HG03280 (cell line): Measurements from ENCODE around the gene SSC5D.
"Not testable (repeated sequence)": the region's sequence is repeated elsewhere in the genome, so short reads cannot be mapped to it uniquely, and the experiment has no call there.

Source experiments
- ATAC-seq: cut with Tn5 transposase; IDR thresholded peaks from one replicate; pipeline ENCODE4 v1.9.1; 2021; ENCODE audit warnings: mild to moderate bottlenecking, moderate library complexity; ENCODE audit not compliant: unreplicated experiment

SSC5D gene

DNA sequence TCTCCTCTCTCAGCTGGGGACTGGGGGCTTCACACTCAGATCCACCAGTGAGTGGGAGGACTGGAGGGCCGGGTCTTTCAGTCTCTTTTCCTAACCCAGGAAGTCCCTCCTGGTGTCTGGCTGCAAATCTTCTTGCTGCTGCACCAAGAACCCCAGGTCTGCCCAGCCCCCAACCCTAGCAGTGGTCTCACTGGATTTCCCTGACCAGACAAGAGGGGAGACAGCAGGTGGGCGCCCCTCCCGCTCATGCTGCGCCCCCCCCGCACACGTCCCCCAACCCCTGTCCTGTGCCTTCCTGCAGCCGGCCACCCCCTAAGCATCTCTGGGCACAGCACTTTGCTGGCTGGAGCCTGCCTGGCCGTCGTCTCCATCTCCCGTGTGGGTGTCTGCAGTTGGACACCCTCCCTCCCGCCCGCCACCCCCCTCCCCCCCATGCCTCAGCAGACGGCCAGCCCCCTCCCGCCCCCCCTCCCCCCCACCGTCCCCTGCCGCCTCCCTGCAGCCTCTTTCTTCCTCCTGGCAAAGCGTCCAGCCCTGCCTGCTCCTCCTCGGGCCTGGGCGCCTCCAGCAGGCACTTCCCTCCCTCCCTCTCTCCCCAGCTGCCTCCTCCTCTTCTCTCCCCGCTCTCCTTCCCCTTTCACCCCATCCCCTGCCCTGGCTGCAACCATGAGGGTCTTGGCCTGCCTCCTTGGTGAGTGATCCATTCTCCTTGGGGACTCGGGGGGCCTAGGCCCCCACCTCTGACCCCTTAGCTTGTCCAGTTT lies at the start of gene SSC5D:
SSC5D (plus strand) TSS at position 513 of the 764 bp plus-strand sequence; CDS start at position 667, 154 bp downstream.
- ATAC-seq, result no peak

- no peak for ATAC-seq
Measured at GRCh38 chr19:55439052-55439451, 49.2 kb upstream of the SSC5D start.

DNA sequence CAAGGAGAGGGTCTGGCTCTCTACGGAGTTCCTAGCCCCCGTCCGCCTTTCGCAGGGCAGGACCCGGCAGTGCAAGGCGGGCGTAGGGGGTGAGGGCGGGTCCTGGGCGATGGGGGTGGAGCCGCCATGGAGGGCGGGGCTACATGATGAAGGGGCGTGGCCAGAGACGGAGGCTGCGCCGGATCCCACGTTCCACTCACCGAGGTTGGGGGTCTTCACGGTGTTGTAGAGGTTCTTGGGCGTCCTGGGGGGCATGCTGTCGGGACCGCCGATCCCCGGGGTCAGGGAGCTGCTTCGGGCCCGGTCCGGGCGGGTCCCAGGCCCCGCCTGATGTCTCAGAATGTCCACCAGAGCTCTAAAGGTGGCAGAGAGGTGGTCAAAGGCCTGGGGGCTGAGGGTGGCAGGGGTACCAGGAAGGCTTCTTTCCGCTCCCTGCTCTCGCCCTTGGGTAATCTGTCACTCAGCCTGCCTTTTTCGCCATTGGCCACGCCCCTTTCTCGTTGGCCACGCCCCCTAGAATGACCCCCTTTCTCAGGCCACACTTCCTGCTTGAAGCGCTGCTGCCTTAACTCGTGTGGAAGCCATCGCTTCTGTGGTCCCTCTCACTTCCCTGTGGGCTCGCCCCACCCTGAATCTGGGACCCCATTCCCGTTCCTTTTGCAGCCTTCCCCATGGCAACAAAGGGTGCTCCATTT lies 47.7 kb upstream of the SSC5D start:
- ATAC-seq, result no peak

GRCh38 chr19:55441319-55441691 lies 46.9 kb upstream of the SSC5D start:
- ATAC-seq, result no peak

- ATAC-seq, result no peak
Measured at GRCh38 chr19:55441692-55442321, 46.4 kb upstream of the SSC5D start.

- ATAC-seq, result no peak
Measured at GRCh38 chr19:55442372-55442961, 45.8 kb upstream of the SSC5D start.

DNA sequence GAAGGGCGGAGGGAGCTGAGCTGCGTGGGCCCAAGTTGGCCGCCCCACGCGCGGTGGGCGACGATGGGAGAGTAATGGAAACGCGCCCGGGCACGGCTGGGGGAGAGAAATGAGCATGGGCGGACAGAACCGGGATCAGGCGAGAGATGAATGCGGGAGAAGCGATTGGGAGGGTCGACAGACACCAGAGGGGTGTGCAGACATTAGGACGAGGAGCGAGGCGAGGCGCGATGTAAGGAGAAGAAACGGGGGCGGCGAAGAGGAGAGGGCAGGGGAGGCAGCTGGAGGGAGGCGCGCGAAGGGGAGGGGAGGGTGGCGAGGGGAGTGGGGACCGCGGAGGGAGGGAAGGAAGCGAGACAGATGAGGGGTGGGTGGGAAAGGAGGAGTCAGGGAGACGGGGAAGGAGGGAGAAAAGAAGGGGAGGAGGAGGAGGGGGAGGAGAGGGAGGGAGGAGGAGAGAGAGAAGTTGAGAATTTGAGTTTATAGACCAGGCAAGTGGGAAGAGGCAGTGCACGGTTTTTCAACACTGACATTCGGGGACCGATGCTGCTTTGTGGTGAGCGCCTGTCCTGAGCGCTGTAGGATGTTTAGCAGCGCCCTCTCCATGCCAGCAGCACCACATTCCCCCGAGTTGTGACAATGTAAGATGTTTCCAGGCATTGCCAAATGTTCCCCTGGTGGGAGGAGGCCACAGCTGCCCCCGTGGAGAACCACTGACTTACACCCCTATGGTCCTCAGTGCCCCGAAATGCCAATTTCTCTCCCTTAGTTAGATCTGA lies 45.0 kb upstream of the SSC5D start, which contains the start of gene SHISA7:
SHISA7 (minus strand) TSS at position 256 of the 779 bp plus-strand sequence. CDS start 437 bp downstream, outside the sequence.
- no peak for ATAC-seq

- ATAC-seq, result no peak
Measured at GRCh38 chr19:55443824-55444480, 44.3 kb upstream of the SSC5D start.

- no peak for ATAC-seq
Measured at GRCh38 chr19:55444646-55445045, 43.6 kb upstream of the SSC5D start.

DNA sequence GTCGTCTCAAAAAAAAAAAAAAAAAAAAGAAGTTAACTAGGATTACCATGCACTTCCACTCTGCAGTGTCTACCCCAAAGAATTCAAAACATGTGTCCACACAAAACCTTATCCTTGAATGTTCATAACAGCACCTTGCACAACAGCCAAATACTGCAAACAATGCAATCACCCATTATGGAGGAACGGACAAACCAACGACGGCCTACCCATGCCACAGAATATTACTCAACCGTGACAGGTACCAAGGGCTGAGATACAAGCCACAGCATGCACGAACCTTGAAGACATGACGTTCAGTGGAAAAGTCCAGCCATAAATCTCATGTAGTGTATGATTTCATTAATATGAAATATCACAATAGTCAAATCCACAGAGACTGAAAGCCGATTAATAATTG lies 42.2 kb upstream of the SSC5D start:
- ATAC-seq, result no peak

DNA sequence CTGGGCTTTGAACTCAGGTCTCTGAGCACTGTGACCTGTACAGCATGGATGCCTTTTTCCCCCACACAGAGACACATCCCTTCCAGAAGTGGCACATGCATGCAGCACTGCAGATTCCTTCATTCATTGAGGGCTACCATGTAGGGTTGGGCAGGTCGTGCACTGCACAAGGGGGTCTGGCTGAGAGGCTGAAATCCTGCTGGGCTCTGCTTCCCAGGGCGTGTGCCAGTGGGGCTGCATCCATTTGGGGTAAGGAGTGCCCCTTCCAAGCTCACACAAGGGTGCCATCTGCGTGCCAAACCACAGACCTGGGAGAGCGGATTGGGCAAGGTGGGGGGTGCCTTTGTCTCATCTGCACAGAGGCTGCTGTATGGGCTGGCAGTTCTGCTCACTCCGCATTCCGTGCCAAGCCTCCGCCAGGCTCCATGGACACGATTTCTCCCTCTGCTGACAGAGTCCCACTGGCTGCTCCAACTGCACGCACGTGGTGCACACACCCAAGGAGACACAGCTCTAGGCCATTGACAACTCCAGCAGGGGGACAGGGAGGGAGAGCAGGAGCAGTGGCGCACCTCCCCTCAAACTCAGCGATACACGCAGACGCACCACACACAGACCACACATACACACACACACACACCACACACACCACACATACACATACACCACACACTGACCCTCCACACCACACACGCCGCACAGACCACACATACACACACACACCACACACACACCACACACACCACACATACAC lies 40.6 kb upstream of the SSC5D start:
- ATAC-seq, result no peak

DNA sequence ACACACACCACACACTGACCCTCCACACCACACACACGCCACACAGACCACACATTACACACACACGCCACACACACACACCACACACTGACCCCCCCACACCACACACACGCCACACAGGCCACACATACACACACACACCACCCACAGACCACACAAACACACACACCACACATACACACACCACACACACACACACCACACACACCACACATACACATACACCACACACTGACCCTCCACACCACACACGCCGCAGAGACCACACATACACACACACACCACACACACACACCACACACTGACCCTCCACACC lies 40.1 kb upstream of the SSC5D start:
- not testable (repeated sequence) for ATAC-seq

- no peak for ATAC-seq
Measured at GRCh38 chr19:55449469-55449868, 38.8 kb upstream of the SSC5D start.

DNA sequence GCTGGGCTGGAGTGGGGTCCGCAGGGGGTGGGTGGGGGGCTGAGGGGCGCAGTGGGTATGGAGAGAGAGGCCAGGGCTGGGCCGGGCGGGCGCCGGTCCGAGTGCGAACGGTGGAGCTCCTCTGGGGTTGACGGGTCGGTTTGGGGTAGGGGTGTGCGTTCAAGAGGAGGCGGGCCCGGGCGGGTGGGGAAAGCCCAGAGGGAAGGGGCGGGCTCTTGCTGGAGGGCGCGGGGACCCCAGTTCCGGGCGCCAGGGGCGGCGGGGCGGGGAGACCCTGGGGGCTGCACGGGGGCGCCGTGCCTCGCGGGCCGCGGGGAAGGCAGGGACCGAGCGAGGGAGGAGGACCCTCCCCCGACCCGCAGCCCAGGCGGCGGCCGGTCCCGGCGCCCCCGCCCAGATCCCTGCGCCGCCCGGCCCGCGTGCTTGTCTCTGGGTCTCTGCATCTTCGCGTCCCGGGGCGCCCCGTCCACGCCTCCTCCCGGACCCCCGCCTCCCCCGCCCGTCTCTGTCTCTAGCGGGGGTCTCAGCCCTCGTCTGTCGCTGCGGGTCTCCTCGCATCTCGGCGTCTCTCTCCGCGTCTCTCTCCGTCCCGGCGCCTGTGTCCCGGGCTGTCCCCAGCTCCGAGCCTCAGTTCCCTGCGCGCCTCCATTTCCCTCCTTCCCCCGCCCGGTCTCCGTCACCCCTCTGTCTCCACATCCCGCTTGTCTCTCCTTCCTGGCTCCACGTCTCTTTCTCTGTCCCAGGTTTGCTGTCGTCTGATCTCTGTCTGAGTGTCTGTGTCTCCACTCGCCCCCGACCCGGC lies 36.9 kb upstream of the SSC5D start:
- ATAC-seq, result no peak

DNA sequence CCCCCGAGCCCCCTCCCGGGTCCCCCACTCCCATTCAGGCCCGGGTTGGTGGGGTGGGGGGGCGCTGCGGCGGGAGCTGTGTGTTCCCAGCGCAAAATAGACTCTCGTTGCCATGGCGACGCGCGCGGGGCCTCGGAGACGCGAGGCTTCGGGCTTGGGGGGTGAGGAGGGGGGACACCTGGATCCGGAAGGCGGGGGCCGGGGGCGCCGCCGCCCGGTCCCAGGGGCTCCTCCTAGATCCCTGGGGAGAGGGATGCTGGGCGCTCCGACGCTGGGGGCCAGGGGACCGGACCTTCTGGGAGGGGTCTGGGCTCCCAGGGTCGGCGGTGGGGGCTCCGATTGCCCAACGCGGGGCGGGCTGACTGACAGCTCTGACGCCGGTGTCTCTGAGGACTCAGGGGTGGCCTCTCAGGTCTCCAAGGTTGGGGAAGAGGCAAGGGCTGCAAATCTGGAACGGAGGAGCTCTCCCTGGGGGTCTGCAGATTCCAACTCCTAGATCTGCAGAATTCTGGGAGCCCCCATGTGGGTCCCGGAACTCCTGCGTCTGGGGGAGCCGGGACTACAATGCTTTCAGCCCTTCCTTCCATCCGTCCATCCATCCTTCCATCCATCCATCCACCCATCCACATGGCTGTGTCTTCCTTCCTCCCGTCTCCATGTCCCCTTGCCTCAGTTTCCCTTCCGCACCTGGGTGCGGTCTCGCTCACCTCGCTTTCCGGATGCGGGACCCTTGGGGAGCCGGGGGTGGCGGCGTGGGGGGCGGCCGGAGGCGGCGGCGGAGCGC lies 36.1 kb upstream of the SSC5D start:
- ATAC-seq, result no peak

DNA sequence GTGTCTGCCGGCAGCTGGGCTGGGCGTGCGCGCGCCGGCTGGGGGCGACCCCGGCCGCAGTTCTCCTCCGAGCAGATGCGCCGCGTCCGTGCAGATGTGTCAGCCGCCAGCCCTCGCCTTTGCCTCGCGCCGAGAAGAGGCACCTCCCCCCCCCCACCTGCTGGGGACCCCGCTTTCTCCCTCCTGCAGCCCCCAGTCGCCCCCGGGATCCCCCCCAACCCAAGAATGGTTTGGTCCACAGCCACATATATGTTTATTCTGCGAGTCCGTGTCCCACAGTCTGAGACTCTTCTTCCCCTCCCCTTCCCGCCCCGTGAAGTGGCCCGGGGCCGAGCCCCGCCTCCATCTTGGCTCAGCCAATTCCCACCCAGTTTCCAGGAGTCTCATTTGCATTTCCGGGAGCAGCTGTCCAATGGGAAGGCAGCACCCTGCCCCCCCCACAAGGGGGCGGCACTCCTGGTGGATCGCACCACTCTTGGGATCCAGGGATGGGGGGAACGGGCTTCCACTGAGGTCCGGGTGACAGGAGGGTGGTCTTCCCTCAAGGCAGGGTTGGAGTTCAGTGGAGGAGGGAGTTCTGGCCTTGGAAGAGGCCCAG lies 35.4 kb upstream of the SSC5D start:
- ATAC-seq, result no peak

GRCh38 chr19:55453511-55454260 lies 34.5 kb upstream of the SSC5D start:
- ATAC-seq, result no peak
